HepG2 (cell line): ENCODE data around the gene MRRF. TPM values are rescaled to one million over a fixed set of nuclear protein-coding genes. Genes with fewer than 3 reads are reported as not detected.
A peak's percentile ranks its signal among the peaks of the same experiment; 100 is the strongest.

Source experiments
- ATAC-seq: fragments of 200-7000 bp; cut with Tn5 transposase; 3 replicates; pipeline ENCODE4 v1.9.1; 2020; ENCODE audit warnings: mild to moderate bottlenecking, moderate library complexity
- BruUV-seq: library from RNA; stranded (reverse); fragments of 400-500 nt; replicated peaks from 2 replicates; lab custom pipeline; 2021; lab: Mats Ljungman, UMichigan
- CTCF ChIA-PET: fragments of 300-600 bp; formaldehyde crosslinking; extraction: SDS; loops from one replicate; lab custom pipeline; 2021; ENCODE audit warnings: low total read pairs, inconsistent platforms, low intra/inter-chr PET ratio; lab: Yijun Ruan, JAX
- POLR2A ChIA-PET: fragments of 350-600 bp; sonication (Branson Sonifier 250); formaldehyde crosslinking; loops from one replicate; lab custom pipeline; 2020; ENCODE audit warnings: antibody characterized with exemption, inconsistent platforms; lab: Yijun Ruan, JAX
- DNase-seq: peaks from one replicate; pipeline ENCODE4 v3.0.0-alpha.2; 2015; ENCODE audit warnings: low spot score
- FAIRE-seq: peaks from 3 replicates; lab custom pipeline; 2011; peaks lifted over from hg19 to GRCh38; lab: Jason Lieb, UNC
- H2AFZ ChIP-seq: one replicate; pipeline ENCODE4 v1.6.1; 2011; ENCODE audit warnings: low read length, inconsistent platforms
- H3K27ac ChIP-seq: fragments of 300-600 bp; 3 replicates; pipeline ENCODE4 v1.8.0; 2011; ENCODE audit warnings: mixed run types, mild to moderate bottlenecking, mixed read lengths, low read length, inconsistent platforms; ENCODE audit not compliant: insufficient read depth; ENCODE audit errors: extremely low read length
- H3K27me3 ChIP-seq, 2 experiments: fragments of 200-600 bp in 1 of 2; 2 replicates in 1 of 2; 3 replicates in 1 of 2; pipeline versions ENCODE4 v1.6.0 to v1.8.0; 2011; ENCODE audit warnings: low read length in 2 of 2, mild to moderate bottlenecking in 2 of 2, moderate library complexity in 2 of 2, inconsistent platforms in 1 of 2; ENCODE audit not compliant: insufficient read depth in 2 of 2, control insufficient read depth in 1 of 2
- H3K36me3 ChIP-seq, 2 experiments: fragments of 200-600 bp in 1 of 2; replicated peaks in 1 of 2; 2 replicates in 1 of 2; 3 replicates in 1 of 2; pipeline versions ENCODE4 v1.5.1 to v1.8.0; 2011; ENCODE audit warnings: low read length in 2 of 2, inconsistent platforms in 1 of 2; ENCODE audit not compliant: insufficient read depth in 2 of 2, control insufficient read depth in 1 of 2
- H3K4me1 ChIP-seq: 2 replicates; pipeline ENCODE4 v1.5.1; 2012; ENCODE audit warnings: low read length, inconsistent platforms; ENCODE audit not compliant: insufficient read depth
- H3K4me2 ChIP-seq: 2 replicates; pipeline ENCODE4 v1.6.0; 2011; ENCODE audit warnings: low read depth, low read length, inconsistent platforms
- H3K4me3 ChIP-seq, 3 experiments: fragments of 200-600 bp in 1 of 3; sonication (generic), shearing (Covaris generic) in 1 of 3; replicated peaks in 1 of 3; 2 replicates each; pipeline ENCODE4 v1.5.1; 2011 to 2016; ENCODE audit warnings: low read length in 3 of 3, inconsistent platforms in 2 of 3, low read depth in 2 of 3, mild to moderate bottlenecking in 2 of 3, control low read depth in 1 of 3, mixed read lengths in 1 of 3; ENCODE audit not compliant: insufficient read depth in 1 of 3
- H3K79me2 ChIP-seq: one replicate; pipeline ENCODE4 v1.6.1; 2011; ENCODE audit warnings: low read length, inconsistent platforms; ENCODE audit not compliant: insufficient read depth
- H3K9ac ChIP-seq: 2 replicates; pipeline ENCODE4 v1.6.0; 2011; ENCODE audit warnings: mild to moderate bottlenecking, low read depth, low read length, inconsistent platforms; ENCODE audit not compliant: insufficient read depth
- H3K9me3 ChIP-seq: 2 replicates; pipeline ENCODE4 v1.5.1; 2012; ENCODE audit warnings: mild to moderate bottlenecking, low read length
- H4K20me1 ChIP-seq: 2 replicates; pipeline ENCODE4 v1.6.0; 2011; ENCODE audit warnings: inconsistent platforms, mild to moderate bottlenecking, low read length, moderate library complexity; ENCODE audit not compliant: insufficient read depth
- ATRX ChIP-seq: sonication (generic); formaldehyde crosslinking; IDR thresholded peaks from 2 replicates; pipeline ENCODE4 v1.4.0; 2020; ENCODE audit warnings: missing genetic modification reagents, borderline replicate concordance
- GATAD1 ChIP-seq: IDR thresholded peaks from 2 replicates; pipeline ENCODE4 v1.6.1; 2016; ENCODE audit warnings: missing genetic modification reagents, missing compliant biosample characterization
- KDM5B ChIP-seq: sonication (generic); formaldehyde crosslinking; IDR thresholded peaks from 2 replicates; pipeline ENCODE4 v1.4.0; 2020; ENCODE audit warnings: missing genetic modification reagents, mild to moderate bottlenecking, borderline replicate concordance
- PITX1 ChIP-seq: sonication (generic); formaldehyde crosslinking; IDR thresholded peaks from 2 replicates; pipeline ENCODE4 v1.5.1; 2020; ENCODE audit warnings: mild to moderate bottlenecking, missing genetic modification reagents
- STAG1 ChIP-seq: sonication (generic); formaldehyde crosslinking; IDR thresholded peaks from 2 replicates; pipeline ENCODE4 v1.4.0; 2020; ENCODE audit warnings: missing genetic modification reagents
- ZNF207 ChIP-seq: fragments of 450-650 bp; IDR thresholded peaks from 2 replicates; pipeline ENCODE4 v1.6.1; 2016; ENCODE audit warnings: antibody characterized with exemption, borderline replicate concordance
- ZNF530 ChIP-seq: sonication (generic); formaldehyde crosslinking; IDR thresholded peaks from 2 replicates; pipeline ENCODE4 v1.5.0; 2020; ENCODE audit warnings: low read depth, mild to moderate bottlenecking, missing genetic modification reagents
- WGBS: methylation state at CpG from one replicate; pipeline ENCODE4 v1.1.6; 2017; ENCODE audit warnings: low lambda C conversion rate; 5-methylcytosine and 5-hydroxymethylcytosine counted together
- in situ Hi-C: cut with HindIII; loops from 2 replicates; pipeline ENCODE4 v1.10.0; 2017; ENCODE audit warnings: low pct_unique_long_range_greater_than_20kb; ENCODE audit not compliant: extremely low pct_ligation_motif_present
- intact Hi-C: fragments of 100-400 bp; cut with micrococcal nuclease; formaldehyde crosslinking; loops from one replicate; pipeline ENCODE4 v1.10.0; 2022; ENCODE audit not compliant: unreplicated experiment
- polyA plus RNA-seq, 8 experiments: library from polyadenylated mRNA; depleted of rRNA in 3 of 8; stranded (reverse) in 7 of 8; unstranded in 1 of 8; fragments of >200 nt; fragmentation: Illumina TruSeq in 4 of 8; extraction: Trizol in 4 of 8; gene quantifications; 2 replicates each; pipeline versions ENCODE4 v1.2.1 to v1.2.3, GENCODE V29; 2011 to 2016; ENCODE audit warnings: low read depth in 4 of 8, missing spikeins in 1 of 8, mixed read lengths in 1 of 8; ENCODE audit not compliant: insufficient read depth in 1 of 8
- total RNA-seq, 5 experiments: library from RNA; depleted of rRNA; stranded (reverse); fragments of >200 nt; fragmentation: Illumina TruSeq; extraction: Trizol; gene quantifications; 2 replicates each; pipeline ENCODE4 v1.2.3, GENCODE V29; 2016; ENCODE audit warnings: low read depth in 1 of 5
- TF ChIP-seq, protein P1 (sequence below): sonication (generic); formaldehyde crosslinking; IDR thresholded peaks from 2 replicates; pipeline ENCODE4 v1.8.1; 2023; ENCODE audit warnings: mild to moderate bottlenecking, missing genetic modification reagents, borderline replicate concordance
- TF ChIP-seq, protein P2 (sequence below): sonication (generic); formaldehyde crosslinking; IDR thresholded peaks from 2 replicates; pipeline ENCODE4 v1.5.0; 2020; ENCODE audit warnings: mild to moderate bottlenecking, missing genetic modification reagents, moderate library complexity

MRRF gene
- total and polyA plus RNA-seq, 2 of the 13 experiments (the other 11 are each of a cell fraction or from before 2014, with no cell fraction given), result 37.3 to 44.3 TPM

DNA sequence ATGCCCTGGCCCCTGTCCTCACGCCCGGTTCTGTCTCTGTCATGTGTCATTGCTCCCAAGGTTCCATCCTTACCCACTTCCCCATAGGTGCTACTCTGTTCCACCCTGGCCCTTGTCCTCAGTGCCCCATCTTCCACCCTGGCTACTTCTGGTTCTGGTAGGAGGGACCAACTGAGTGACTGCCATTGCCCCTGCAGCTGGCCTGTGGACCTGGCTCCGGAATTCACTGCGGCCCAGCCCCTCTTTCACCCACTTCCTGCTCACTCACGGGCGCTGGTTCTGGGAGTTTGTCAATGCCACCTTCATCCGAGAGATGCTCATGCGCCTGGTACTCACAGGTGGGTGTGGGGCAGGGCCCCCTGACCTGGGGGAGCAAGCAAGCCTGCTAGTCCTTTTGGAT lies 113.6 kb downstream of the MRRF start:
- Histone ChIP-seq H3K4me3 (no peak overlapping the region), H3K4me2 (no peak overlapping the region), H3K4me1 (peaks cover 26% of the 10 kb centered on the region), H2AFZ (no peak overlapping the region), H4K20me1 (no peaks in the 10 kb centered on the region), H3K27ac (no peak overlapping the region), H3K9me3 (peaks cover 15% of the 10 kb centered on the region), H3K9ac (no peak overlapping the region), H3K36me3 (no peaks in the 10 kb centered on the region), H3K79me2 (no peaks in the 10 kb centered on the region), H3K27me3 (peaks cover 0 to 9% of the 10 kb centered on the region in 2 experiments; a peak in 3 of 5 replicates)
- CTCF ChIA-PET, result no interaction called here
- FAIRE-seq (no peak), ATAC-seq (no peak), DNase-seq (no peak)
- TF ChIP-seq ZNF207, result no peak
- TF ChIP-seq GATAD1 (CRISPR knock-in tag), result no peak
- TF ChIP-seq KDM5B, result no peak
- TF ChIP-seq, protein P1, sequence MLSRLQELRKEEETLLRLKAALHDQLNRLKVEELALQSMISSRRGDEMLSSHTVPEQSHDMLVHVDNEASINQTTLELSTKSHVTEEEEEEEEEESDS (CRISPR knock-in tag), result no peak
- in situ Hi-C loops, result no loop called here
- BruUV-seq, result no TSS peak
- 87% methylated on average over 8 of the region's 8 CpGs for WGBS
- intact Hi-C loops, result no loop called here
- POLR2A ChIA-PET, result no interaction called here

DNA sequence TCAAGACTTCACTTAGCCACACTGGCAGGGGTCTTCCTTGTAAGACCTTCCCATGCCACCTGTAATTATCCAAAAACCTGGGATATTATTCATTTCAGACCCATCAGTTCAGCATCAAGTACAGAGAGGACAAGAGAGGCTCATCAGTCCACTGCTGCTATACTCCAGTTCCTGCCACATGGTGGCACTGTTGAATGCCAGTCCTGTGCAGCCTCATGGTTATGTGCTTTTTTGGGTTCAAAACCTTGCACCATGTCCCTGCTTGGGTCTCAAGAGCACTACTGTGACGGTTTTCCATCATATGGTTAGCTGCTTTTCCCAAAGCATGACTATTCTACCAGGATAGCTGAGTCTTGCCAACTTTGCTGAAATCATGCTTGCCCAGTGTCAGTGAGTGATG lies 114.7 kb downstream of the MRRF start:
- no peaks in the 10 kb centered on the region for H4K20me1 ChIP-seq
- peaks cover 26% of the 10 kb centered on the region for H3K4me1 ChIP-seq
- TF ChIP-seq STAG1 (CRISPR knock-in tag) (peak; percentile 29), ATRX (CRISPR knock-in tag) (no peak), PITX1 (CRISPR knock-in tag) (no peak), ZNF530 (CRISPR knock-in tag) (no peak)
- TF ChIP-seq, protein P2, sequence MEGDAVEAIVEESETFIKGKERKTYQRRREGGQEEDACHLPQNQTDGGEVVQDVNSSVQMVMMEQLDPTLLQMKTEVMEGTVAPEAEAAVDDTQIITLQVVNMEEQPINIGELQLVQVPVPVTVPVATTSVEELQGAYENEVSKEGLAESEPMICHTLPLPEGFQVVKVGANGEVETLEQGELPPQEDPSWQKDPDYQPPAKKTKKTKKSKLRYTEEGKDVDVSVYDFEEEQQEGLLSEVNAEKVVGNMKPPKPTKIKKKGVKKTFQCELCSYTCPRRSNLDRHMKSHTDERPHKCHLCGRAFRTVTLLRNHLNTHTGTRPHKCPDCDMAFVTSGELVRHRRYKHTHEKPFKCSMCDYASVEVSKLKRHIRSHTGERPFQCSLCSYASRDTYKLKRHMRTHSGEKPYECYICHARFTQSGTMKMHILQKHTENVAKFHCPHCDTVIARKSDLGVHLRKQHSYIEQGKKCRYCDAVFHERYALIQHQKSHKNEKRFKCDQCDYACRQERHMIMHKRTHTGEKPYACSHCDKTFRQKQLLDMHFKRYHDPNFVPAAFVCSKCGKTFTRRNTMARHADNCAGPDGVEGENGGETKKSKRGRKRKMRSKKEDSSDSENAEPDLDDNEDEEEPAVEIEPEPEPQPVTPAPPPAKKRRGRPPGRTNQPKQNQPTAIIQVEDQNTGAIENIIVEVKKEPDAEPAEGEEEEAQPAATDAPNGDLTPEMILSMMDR, result peak; percentile 36; the same call in 1 of the 2 replicates
- TF ChIP-seq, all 625 proteins: peak for 2
- Histone ChIP-seq H3K79me2 (no peaks in the 10 kb centered on the region), H3K27me3 (peaks cover 0 to 9% of the 10 kb centered on the region in 2 experiments; a peak in 2 of 5 replicates), H3K27ac (no peak overlapping the region), H3K36me3 (no peaks in the 10 kb centered on the region), H3K4me3 (no peak overlapping the region), H3K4me2 (no peak overlapping the region), H2AFZ (no peak overlapping the region), H3K9ac (no peak overlapping the region), H3K9me3 (peaks cover 15% of the 10 kb centered on the region)
- no TSS peak for BruUV-seq
- POLR2A ChIA-PET, result no interaction called here
- no peak for DNase-seq
- in situ Hi-C loops (no loop called here), intact Hi-C loops (loop anchor here (1.0 kb wide), 1 partner anchor 74 kb away; no protein-coding TSS in a partner anchor)
- WGBS, result 0% methylated on average over 1 of the region's 1 CpG
- no peak for ATAC-seq
- FAIRE-seq, result no peak
- CTCF ChIA-PET, result no interaction called here
